HG03196 (cell line): Measurements from ENCODE around the gene TRIM7.
"Not testable (repeated sequence)": the region's sequence is repeated elsewhere in the genome, so short reads cannot be mapped to it uniquely, and the experiment has no call there.

Source experiments
- ATAC-seq: cut with Tn5 transposase; IDR thresholded peaks from one replicate; pipeline ENCODE4 v1.9.1; 2021; ENCODE audit not compliant: unreplicated experiment

Gene TRIM7

GRCh38 chr5:181194489-181195248 is 10.3 kb downstream of the TRIM7 start:
- ATAC-seq = no peak

GRCh38 chr5:181193656-181194055 is 11.3 kb downstream of the TRIM7 start:
- ATAC-seq = no peak

- ATAC-seq = no peak
These were observed 12.5 kb downstream of the TRIM7 start for GRCh38 chr5:181192337-181193046.

GRCh38 chr5:181191526-181192336 is 13.3 kb downstream of the TRIM7 start:
- ATAC-seq = peak; percentile 50

GRCh38 chr5:181190711-181191525 is 14.1 kb downstream of the TRIM7 start:
- ATAC-seq = no peak

- ATAC-seq = no peak
These were observed 14.9 kb downstream of the TRIM7 start for GRCh38 chr5:181189962-181190710.

DNA sequence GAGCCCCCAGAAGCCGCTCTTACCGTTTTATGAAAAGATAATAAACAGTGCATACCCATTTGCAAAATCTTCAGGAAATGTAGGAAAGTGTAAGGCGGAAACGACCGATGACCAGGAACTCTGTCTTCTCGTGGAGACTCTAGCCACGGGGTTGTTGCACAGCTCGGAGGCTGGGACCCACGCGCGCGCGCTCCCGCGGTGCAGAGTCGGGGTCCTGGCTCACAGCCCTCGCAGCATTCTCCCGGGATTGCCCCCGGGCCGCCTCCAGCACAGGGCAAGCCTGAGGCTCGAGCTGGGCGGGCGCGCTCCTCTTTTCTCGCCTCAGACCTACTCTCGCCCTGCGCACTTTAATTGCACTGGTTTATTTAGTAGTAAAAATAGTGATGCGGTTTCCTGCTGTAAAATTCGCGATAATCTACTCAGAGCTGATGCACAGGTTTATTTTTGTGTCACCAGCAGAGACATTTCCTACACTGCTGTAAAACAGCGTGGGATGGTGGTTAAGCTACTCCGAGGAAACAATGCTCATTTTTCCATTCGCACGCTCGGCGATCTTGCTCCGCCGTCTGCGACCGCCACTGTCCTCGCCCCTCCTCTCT is 15.5 kb downstream of the TRIM7 start:
- no peak for ATAC-seq

GRCh38 chr5:181188700-181189362 is 16.2 kb downstream of the TRIM7 start:
- no peak for ATAC-seq

GRCh38 chr5:181187500-181188213 is 17.3 kb downstream of the TRIM7 start:
- ATAC-seq = no peak

GRCh38 chr5:181186986-181187499 is 18.0 kb downstream of the TRIM7 start:
- no peak for ATAC-seq

DNA sequence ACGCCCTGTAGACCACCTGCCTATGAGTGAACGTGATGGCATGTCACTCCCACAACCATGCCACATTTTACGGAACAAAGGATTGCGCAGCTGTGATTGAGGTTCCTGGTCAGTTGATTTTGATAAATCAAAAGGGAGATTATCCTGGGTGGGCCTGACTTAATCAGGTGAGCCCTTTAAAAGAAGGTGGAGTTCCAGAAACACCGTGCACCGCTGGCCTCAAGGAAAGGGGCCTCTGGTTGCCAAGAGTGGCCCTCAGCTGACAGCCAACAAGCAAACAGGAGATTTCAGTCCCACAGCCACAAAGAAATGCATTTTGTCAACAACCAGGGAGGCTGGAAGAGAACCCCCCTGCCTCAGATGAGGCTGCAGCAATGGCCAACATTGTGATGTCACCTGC is 19.0 kb downstream of the TRIM7 start:
- no peak for ATAC-seq

DNA sequence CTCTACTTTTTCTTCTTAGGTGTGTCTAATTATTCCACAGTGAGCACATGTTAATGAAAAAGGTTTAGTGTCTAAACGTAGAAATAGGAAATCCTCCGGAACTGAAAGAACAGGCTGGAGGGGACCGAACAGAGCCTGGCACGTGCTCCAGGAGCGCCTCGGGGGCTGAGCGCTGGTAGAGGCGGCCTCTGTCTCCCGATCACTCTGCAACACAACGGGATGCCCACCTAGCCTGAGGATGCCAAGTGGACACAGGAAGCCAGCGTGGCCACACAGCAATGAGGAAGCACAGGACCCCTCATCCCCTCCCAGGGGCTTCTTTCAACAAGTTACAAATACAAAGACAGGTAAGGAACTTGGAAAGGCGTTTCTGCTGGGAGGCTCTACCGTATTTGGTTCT is 19.4 kb downstream of the TRIM7 start:
- no peak for ATAC-seq

- no peak for ATAC-seq
These were observed 20.2 kb downstream of the TRIM7 start for GRCh38 chr5:181184845-181185216.

- ATAC-seq = no peak
These were observed 22.3 kb downstream of the TRIM7 start for GRCh38 chr5:181182651-181183050.

DNA sequence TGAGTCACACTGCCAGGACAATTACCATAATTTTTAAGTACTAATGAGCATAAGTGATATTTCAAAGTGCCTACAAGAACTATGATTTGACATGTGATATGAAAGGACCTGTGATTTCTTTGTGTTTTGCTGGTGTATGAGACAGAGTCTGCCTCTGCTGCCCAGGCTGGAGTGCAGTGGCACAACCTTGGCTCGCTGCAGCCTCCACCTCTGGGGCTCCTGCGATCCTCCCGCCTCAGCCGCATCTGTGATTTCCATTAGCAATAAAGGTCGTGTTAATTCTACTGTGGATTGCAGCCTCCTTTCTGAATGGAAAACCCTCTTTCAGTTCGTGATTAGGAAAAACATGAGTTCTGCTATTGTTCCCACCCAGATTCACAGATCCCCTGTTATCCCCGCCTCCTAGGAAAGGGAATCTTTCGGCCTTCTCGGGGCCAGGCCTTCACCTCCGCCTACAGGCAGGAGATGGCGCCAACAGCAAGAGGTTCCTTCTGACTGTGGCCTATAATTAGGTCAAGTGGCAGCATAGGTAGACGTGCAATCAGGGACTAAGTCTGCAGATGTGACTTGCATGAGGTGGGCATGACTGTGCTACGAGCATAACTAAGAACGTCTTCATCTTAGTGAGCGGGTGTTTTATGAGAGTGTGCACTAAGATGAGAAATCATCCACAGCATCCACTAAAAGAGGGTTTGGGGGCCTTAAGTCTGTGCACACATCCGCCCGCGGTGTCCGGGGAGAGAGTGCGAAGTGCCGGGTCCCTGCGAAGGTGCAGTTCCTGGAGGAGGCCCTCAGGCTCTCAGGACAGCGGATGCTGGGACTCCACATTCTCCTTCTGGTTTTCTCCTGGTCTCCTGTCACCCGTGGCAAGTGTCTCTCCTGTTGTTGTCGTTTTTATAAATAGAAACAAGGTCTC is 23.1 kb downstream of the TRIM7 start:
- ATAC-seq = peak; percentile 50

DNA sequence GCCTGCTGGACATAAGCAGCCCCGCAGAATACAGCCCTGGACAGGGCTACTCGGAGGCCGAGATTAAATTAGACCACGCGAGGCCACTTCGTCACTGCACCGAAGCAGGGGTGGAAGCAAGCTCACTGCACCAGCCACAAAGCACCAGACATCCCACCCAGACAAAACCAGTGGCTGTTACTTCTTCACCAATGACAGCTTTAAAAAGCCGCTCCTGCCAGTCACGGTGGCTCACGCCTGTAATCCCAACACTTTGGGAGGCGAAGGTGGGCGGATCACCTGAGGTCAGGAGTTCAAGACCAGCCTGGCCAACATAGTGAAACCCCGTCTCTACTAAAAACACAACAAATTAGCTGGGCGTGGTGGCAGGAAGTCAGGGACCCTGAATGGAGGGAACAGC is 27.4 kb downstream of the TRIM7 start:
- ATAC-seq = not testable (repeated sequence)

DNA sequence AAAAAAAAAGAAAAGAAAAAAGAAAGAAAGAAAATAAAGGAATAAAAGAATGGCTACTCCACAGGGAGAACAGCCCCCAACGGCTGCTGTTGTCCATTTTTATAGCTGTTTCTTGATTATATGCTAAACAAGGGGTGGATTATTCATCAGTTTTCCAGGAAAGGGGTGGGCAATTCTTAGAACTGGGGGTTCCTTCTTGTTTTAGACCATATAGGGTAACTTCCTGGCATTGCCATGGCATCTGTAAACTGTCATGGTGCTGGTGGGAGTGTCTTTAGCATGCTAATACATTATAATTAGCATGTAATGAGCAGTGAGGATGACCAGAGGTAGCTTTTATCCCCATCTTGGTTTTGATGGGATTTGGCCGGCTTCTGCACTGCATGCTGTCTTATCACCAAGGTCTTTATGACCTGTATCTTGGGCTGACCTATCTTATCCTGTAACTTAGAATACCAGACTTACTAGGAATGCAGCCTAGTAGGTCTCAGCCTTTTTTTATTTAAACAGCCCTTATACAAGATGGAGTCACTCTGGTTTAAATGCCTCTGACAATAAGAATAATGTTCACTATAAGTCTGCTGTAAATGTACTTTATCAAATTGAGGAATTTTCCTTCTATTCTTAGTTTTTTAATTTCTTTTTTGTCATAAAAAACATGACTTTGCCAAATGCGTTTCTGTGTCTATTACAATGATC is 28.6 kb downstream of the TRIM7 start:
- ATAC-seq = no peak
